Small intestine (tissue), 7 donors: ENCODE measurements around the gene RAB25. TPM values are rescaled to one million over a fixed set of nuclear protein-coding genes. Genes with fewer than 3 reads are reported as not detected.
"Not testable (repeated sequence)": the region's sequence is repeated elsewhere in the genome, so short reads cannot be mapped to it uniquely, and the experiment has no call there.

Experiments
- DNase-seq, 2 donors: peaks; one replicate each; pipeline versions ENCODE4 v3.0.0 to v3.0.0-alpha.2; 2013
- FAIRE-seq: peaks from 2 replicates; lab custom pipeline; 2012; peaks lifted over from hg19 to GRCh38; lab: Jason Lieb, UNC
- H3K27ac ChIP-seq, 3 donors: one replicate each; pipeline ENCODE4 v1.5.1; 2013; ENCODE audit warnings: low read length in 2 of 3, mild to moderate bottlenecking in 2 of 3, control low read depth in 1 of 3, inconsistent platforms in 1 of 3, low read depth in 1 of 3, moderate library complexity in 1 of 3
- H3K27me3 ChIP-seq, 3 donors: one replicate each; pipeline ENCODE4 v1.6.1; 2013; ENCODE audit warnings: low read length in 3 of 3, inconsistent platforms in 1 of 3; ENCODE audit not compliant: control insufficient read depth in 3 of 3, insufficient read depth in 3 of 3
- H3K36me3 ChIP-seq, 3 donors: one replicate each; pipeline ENCODE4 v1.6.1; 2013; ENCODE audit warnings: low read length in 3 of 3, inconsistent platforms in 1 of 3, low read depth in 1 of 3, mild to moderate bottlenecking in 1 of 3, moderate library complexity in 1 of 3; ENCODE audit not compliant: control insufficient read depth in 3 of 3, insufficient read depth in 2 of 3
- H3K4me1 ChIP-seq, 3 donors: one replicate each; pipeline ENCODE4 v1.6.1; 2013; ENCODE audit warnings: low read length in 2 of 3, inconsistent platforms in 1 of 3, low read depth in 1 of 3, mild to moderate bottlenecking in 1 of 3, moderate library complexity in 1 of 3; ENCODE audit not compliant: control insufficient read depth in 3 of 3, insufficient read depth in 2 of 3
- H3K4me3 ChIP-seq, 3 donors: one replicate each; pipeline ENCODE4 v1.5.1; 2013; ENCODE audit warnings: low read length in 3 of 3, control low read depth in 1 of 3, inconsistent platforms in 1 of 3, low read depth in 1 of 3, mild to moderate bottlenecking in 1 of 3, moderate library complexity in 1 of 3
- H3K9me3 ChIP-seq, 2 donors: one replicate each; pipeline ENCODE4 v1.6.1; 2013; ENCODE audit warnings: low read depth in 1 of 2, low read length in 1 of 2; ENCODE audit not compliant: control insufficient read depth in 2 of 2, insufficient read depth in 1 of 2
- WGBS, 3 donors: extraction: QIAGEN DNeasy Blood & Tissue Kit; methylation state at CpG; one replicate each; pipeline ENCODE4 v1.1.7; 2013; 5-methylcytosine and 5-hydroxymethylcytosine counted together
- polyA plus RNA-seq, 4 donors: library from polyadenylated mRNA; stranded (reverse) in 3 of 4; unstranded in 1 of 4; fragments of 200-250 nt in 3 of 4; fragments of 120-200 nt in 1 of 4; gene quantifications; one replicate each; pipeline versions ENCODE4 v1.2.1 to v1.2.3, GENCODE V29; 2013
- donor health status: healthy with polysubstance abuse.
- donor health status: control.
- donor health status: control.
- donor health status: Bipolar disorder and iron deficiency.
- donor health status: healthy.

Gene RAB25
- polyA plus RNA-seq, 4 donors: 140 to 216 (median 169) TPM

- FAIRE-seq (no peak), DNase-seq (no peak)
- Histone ChIP-seq H3K27ac (no peak overlapping the region), H3K36me3 (peaks cover 0 to 2% (median 0%) of the 10 kb centered on the region in 3 donors), H3K4me3 (no peak overlapping the region), H3K4me1 (peaks cover 0 to 17% (median 3%) of the 10 kb centered on the region in 3 donors), H3K27me3 (no peaks in the 10 kb centered on the region), H3K9me3 (no peaks in the 10 kb centered on the region)
- 72 to 87% (median 77%) methylated on average over 4 of the region's 4 CpGs for WGBS, 3 donors
Observed at GRCh38 chr1:156111355-156111962, 50.5 kb downstream of the RAB25 start.

- H3K9me3 ChIP-seq: no peaks in the 10 kb centered on the region
- H3K36me3 ChIP-seq: peaks cover 0 to 6% (median 0%) of the 10 kb centered on the region in 3 donors
- no peaks in the 10 kb centered on the region for H3K27me3 ChIP-seq
- peak overlapping the region in 1 of 3 donors; percentile 15 for H3K27ac ChIP-seq
- no peak overlapping the region for H3K4me3 ChIP-seq
- no peak for DNase-seq
- no peak for FAIRE-seq
- WGBS, 3 donors: 60 to 65% (median 61%) methylated on average over 9 to 10 of the region's 10 CpGs
- H3K4me1 ChIP-seq: peaks cover 0 to 13% (median 3%) of the 10 kb centered on the region in 3 donors
Observed at GRCh38 chr1:156112276-156113137, 51.5 kb downstream of the RAB25 start.

GRCh38 chr1:156113282-156113950, 52.5 kb downstream of the RAB25 start:
- Histone ChIP-seq H3K4me1 (peaks cover 0 to 23% (median 7%) of the 10 kb centered on the region in 3 donors), H3K27me3 (no peaks in the 10 kb centered on the region), H3K4me3 (no peak overlapping the region), H3K27ac (peak overlapping the region; percentile 13 to 95 (median 85)), H3K36me3 (peaks cover 0 to 14% (median 0%) of the 10 kb centered on the region in 3 donors), H3K9me3 (no peaks in the 10 kb centered on the region)
- no peak for FAIRE-seq
- no peak for DNase-seq
- 58 to 73% (median 59%) methylated on average over 4 of the region's 4 CpGs for WGBS, 3 donors

- Histone ChIP-seq H3K4me3 (peak within 1 kb of the TSS; percentile 65 to 99 (median 85)), H3K36me3 (peaks cover 0 to 15% (median 0%) of the 10 kb centered on the region in 3 donors), H3K27me3 (no peaks in the 10 kb centered on the region), H3K9me3 (no peaks in the 10 kb centered on the region), H3K27ac (peak within 1 kb of the TSS; percentile 85 to 95 (median 93)), H3K4me1 (peaks cover 0 to 27% (median 7%) of the 10 kb centered on the region in 3 donors)
- no peak for FAIRE-seq
- 0 to 1% (median 1%) methylated on average over 33 to 37 of the region's 37 CpGs for WGBS, 3 donors
- DNase-seq: peak; percentile 91 to 94
Observed at GRCh38 chr1:156114101-156114918, 53.4 kb downstream of the RAB25 start, which contains the start of gene LMNA. Gene LMNA (plus strand): TSS chr1:156114711. CDS start chr1:156114919, 208 bp downstream.

GRCh38 chr1:156114919-156115513, 54.1 kb downstream of the RAB25 start:
- DNase-seq: peak in 1 of 2 donors; percentile 63
- FAIRE-seq: no peak
- Histone ChIP-seq H3K4me1 (peaks cover 2 to 34% (median 12%) of the 10 kb centered on the region in 3 donors), H3K9me3 (no peaks in the 10 kb centered on the region), H3K27ac (peak overlapping the region; percentile 85 to 95 (median 93)), H3K4me3 (peak overlapping the region; percentile 65 to 99 (median 85)), H3K27me3 (no peaks in the 10 kb centered on the region), H3K36me3 (peaks cover 0 to 21% (median 0%) of the 10 kb centered on the region in 3 donors)
- WGBS, 3 donors: 0 to 2% (median 1%) methylated on average over 46 to 49 of the region's 49 CpGs

GRCh38 chr1:156115514-156116374, 54.8 kb downstream of the RAB25 start:
- WGBS, 3 donors: 4 to 17% (median 10%) methylated on average over 19 of the region's 19 CpGs
- Histone ChIP-seq H3K36me3 (peaks cover 0 to 28% (median 0%) of the 10 kb centered on the region in 3 donors), H3K4me3 (peak overlapping the region; percentile 65 to 99 (median 85)), H3K27me3 (no peaks in the 10 kb centered on the region), H3K27ac (peak overlapping the region; percentile 85 to 95 (median 93)), H3K4me1 (peaks cover 2 to 42% (median 16%) of the 10 kb centered on the region in 3 donors), H3K9me3 (no peaks in the 10 kb centered on the region)
- FAIRE-seq (no peak), DNase-seq (peak; percentile 77 to 79)

GRCh38 chr1:156116731-156117130, 55.8 kb downstream of the RAB25 start:
- DNase-seq, H3K27me3 ChIP-seq, H3K9me3 ChIP-seq, FAIRE-seq: not testable (repeated sequence)
- Histone ChIP-seq H3K4me1 (peaks cover 3 to 51% (median 23%) of the 10 kb centered on the region in 3 donors), H3K36me3 (peaks cover 0 to 38% (median 0%) of the 10 kb centered on the region in 3 donors), H3K4me3 (peak overlapping the region in 2 of 3 donors; percentile 85 to 99), H3K27ac (peak overlapping the region in 2 of 3 donors; percentile 85 to 95)
- WGBS, 3 donors: 52 to 63% (median 58%) methylated on average over 5 of the region's 5 CpGs
